Epithelial cell of esophagus (primary cell): Measurements from ENCODE around the gene PGAP1.

Source experiments
- DNase-seq: peaks from one replicate; pipeline ENCODE4 v3.0.0; 2010; ENCODE audit warnings: low read depth
- H3K4me3 ChIP-seq: 2 replicates; pipeline ENCODE4 v1.5.1; 2011; ENCODE audit warnings: mild to moderate bottlenecking, low read length, control low read depth
- TF ChIP-seq, protein P1 (sequence below): IDR thresholded peaks from 2 replicates; pipeline ENCODE4 v1.5.1; 2011; ENCODE audit warnings: low read depth, mild to moderate bottlenecking, low read length, control low read depth, inconsistent platforms; ENCODE audit not compliant: insufficient read depth; ENCODE audit errors: missing control alignments

Gene PGAP1

DNA sequence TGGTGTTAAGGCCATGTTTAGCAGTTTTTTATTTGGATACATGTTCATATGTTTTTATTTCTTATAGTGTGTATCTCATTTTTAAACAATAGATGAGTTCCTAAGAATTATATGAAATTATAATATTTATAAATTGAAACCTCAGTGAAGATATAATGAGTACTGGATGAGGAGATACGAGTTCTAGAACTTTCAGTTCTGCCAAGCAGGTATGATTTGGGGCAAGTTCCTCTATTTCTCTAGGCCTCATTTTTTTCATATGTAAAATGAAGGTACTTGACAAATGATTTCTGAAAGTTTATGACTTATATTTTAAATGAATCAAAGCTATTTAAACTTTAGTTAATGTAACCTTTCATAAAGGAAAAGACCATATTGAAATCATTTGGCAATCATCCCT is 8.2 kb upstream of the PGAP1 start:
- no peak overlapping the region for H3K4me3 ChIP-seq
- TF ChIP-seq, protein P1, sequence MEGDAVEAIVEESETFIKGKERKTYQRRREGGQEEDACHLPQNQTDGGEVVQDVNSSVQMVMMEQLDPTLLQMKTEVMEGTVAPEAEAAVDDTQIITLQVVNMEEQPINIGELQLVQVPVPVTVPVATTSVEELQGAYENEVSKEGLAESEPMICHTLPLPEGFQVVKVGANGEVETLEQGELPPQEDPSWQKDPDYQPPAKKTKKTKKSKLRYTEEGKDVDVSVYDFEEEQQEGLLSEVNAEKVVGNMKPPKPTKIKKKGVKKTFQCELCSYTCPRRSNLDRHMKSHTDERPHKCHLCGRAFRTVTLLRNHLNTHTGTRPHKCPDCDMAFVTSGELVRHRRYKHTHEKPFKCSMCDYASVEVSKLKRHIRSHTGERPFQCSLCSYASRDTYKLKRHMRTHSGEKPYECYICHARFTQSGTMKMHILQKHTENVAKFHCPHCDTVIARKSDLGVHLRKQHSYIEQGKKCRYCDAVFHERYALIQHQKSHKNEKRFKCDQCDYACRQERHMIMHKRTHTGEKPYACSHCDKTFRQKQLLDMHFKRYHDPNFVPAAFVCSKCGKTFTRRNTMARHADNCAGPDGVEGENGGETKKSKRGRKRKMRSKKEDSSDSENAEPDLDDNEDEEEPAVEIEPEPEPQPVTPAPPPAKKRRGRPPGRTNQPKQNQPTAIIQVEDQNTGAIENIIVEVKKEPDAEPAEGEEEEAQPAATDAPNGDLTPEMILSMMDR = no peak
- DNase-seq = no peak

DNA sequence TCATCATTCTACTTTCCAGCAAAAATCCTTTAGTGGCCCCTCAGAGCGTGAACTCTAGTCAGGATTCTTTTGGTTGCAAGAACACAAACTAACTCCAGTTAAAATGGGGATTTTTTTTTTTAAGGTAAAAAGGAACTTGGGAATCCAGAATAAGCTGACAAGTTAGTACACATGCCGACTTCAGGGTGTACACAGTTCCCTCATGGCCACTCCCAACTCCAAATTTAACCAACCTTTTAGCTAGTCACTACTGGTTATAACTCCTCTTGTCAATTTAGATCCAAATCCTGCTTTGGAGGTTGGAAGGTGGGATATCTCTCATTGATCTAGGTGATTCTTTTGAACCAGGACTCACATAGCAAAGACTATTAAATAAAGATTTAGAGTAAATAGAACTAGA is 5.0 kb upstream of the PGAP1 start:
- H3K4me3 ChIP-seq = no peak overlapping the region
- TF ChIP-seq, protein P1 = no peak
- peak; percentile 49 for DNase-seq

DNA sequence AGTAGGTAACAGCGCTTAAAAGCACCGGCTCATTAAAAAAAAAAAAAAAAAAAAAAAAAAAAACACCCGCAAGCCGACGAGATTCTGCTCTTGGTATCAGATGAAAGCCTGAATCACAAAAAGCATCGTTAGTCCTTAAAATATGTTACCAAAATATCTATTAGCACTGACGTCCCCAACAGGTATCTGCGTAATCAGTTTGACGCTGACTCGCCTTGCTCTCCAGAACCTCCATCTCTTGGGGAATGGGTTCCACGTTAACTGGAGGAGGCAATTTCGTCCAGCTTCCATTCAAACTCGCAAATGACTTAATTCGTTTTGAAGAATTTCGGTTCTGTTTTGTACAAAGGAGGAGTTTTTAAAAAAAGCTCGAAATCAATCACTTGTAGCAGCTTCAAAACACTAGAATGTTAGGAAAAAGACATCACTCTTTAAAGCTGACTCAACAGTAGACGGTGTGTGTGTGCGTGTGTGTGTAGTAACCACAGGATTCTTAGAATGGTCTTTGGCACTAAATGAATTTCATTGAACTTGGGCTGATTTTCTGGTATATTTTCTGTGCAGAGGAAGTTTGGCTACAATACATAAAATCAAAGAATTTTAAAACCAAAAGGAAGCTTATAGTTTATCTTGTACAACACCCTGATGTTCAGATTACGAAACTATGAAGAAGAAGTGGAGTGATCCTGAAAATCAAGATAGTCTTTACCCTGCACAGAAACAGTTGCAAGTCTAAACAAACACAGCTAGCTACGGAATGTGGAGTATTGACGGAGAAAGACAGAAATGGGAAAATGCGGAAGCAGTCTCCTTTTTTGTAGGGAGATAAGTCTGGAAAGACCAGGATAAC is 1.1 kb upstream of the PGAP1 start:
- TF ChIP-seq, protein P1 = no peak
- peak overlapping the region; percentile 95 for H3K4me3 ChIP-seq
- peak; percentile 85 for DNase-seq

DNA sequence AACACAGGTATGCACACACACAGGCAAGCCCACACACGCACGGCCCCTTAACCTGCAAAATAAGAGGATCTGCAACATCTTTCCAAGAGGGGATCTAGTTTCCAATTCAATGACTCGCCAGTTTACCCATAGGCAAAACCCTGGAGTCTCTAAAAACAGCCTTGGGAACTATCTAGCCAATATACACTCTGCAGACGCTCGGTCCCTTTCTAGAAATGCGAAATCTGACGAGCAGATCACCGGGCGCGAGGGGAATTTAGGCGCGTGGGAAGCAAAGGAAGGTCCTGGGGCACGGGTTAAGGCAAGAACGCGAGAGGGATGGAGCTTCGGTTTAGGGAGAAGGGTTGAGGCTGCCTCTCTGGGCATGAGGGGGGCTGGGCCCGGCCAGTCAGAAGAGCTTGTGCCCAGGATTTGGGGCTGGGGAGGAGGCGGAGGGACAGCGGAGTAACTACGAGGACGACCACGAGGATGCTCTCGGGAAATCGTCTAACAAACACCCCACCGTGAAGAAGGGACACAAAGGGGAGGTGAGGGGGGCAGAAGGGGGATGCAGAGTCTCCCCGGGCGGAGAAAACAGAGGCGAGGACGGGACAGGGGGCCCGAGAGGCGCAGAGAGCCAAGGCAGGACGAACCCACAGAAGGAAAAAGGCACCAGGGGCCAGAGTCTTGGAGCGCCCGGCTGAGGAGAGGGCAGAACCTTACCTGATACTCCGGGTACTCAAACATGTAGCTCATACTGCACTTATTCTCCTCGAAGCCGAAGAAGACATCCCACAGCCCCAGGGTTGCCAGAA is 542 bp downstream of the PGAP1 start:
- TF ChIP-seq, protein P1 = no peak
- peak overlapping the region; percentile 95 for H3K4me3 ChIP-seq
- peak; percentile 83 for DNase-seq

DNA sequence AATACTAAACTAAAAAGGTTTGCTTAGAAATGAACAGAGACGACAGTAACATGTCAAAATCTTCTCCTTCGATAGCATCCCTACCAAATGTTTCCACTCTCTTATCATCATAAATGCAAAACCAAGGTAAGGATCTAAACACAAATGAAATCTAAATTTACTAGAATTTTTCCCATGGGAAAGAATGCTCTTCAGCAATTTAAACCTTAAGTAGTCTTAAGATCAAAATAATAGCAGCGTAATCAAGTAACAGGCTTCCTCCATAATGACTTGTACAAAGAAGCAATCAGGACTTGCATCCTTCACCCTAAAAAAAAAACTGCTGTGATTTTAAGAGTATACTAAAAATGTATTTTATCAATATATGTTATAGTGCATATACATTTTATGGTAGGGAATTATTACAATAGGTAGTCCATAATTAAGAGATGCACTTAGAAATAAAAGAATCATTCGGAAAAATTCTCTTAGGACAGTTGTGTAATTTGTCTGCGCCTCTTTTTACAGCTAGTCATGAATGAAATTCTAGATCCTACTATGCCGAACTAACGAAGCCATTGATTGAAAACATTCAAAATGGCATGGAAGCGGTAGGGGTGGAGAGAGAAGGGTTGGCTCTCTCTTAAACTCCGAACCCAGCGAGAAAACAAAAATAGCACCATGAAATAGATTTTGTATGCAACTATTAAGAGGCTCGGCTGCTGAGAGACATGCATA is 1.3 kb downstream of the PGAP1 start:
- H3K4me3 ChIP-seq = peak overlapping the region; percentile 95
- TF ChIP-seq, protein P1 = no peak
- no peak for DNase-seq

DNA sequence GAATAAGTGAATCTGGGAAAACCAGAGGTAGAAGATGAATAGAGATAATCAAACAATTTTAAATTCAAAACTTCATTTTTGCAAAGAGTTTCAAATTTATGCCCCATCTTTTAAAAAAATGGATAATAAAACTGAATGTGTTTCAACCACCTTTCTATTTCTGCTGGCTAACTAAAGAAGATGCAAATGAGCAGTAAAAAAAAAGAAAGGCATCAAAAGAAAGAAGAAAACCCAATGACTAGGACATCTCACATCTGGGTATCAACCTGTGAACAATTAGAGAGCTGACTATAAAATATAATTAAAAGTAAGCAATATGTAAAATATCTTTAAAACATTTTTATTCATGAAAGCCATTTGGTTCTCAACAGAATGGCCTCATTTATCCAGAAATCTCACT is 2.5 kb downstream of the PGAP1 start:
- H3K4me3 ChIP-seq = peak overlapping the region; percentile 95
- TF ChIP-seq, protein P1 = no peak
- no peak for DNase-seq
